CD4-positive, alpha-beta T cell treated with Interleukin-6 for 4 hours (primary cell): ENCODE data around the gene KRABD2.
"Not testable (repeated sequence)": the region's sequence is repeated elsewhere in the genome, so short reads cannot be mapped to it uniquely, and the experiment has no call there.

Experiments
- DNase-seq: peaks from one replicate; pipeline ENCODE4 v3.0.0-alpha.2; 2020; ENCODE audit warnings: mixed read lengths

KRABD2 gene

DNA sequence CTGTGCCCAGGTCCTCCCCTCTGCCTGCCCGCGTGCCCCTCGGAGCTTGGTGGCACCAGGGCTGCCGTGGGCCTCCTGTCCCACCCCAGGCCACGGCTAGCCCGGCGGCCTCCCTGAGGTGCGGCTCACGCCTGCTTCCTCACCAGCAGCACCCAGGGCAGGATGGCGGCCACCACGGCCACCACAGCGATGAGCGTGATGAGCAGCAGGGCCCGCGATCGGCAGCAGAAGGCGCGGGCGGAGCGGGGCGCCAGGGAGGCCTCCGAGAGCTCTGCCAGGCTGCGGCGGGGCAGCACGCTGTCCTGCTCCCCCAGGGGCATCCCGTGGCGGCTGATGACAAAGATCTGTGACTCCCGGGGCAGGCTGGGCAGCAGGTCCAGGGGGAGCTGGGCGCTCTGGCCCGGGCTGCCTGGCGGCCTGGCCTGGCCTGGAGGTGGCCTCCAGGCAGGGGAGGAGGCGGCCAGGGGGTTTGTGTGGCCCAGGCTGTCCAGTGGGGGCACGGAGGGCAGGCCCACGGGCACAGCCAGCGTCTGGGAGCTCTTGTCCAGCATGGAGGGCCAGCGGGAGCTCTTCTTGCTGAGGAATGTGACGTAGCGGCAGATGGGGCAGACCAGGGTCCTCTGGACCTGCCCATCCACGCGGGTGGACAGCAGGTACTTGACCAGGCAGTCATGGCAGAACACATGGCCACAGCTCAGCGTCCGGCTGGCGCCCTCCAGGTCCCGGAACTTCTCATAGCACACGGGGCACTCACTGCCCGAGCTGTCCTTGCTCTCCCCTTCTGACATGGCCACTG, 16.4 kb upstream of the KRABD2 start:
- DNase-seq = no peak

DNA sequence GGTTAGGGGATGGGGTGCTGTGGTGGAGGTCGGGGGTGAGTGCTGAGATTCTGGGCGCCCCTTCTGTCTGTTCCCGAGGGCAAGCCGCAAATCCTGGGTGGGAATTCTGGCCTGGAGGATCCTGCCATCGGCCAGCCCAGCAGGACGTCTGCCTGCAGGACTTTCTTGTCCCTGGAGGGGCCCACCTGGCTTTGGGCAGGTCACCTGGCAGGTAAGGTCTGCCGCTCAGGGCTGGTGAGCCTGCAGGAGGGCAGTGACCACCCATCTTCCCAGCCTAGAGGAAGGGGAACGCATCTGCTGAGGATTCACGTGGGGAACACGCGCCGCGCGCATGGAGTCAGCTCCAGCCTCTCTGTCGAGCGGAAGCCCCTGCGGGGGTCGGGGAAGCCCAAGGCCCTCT, 15.8 kb upstream of the KRABD2 start:
- no peak for DNase-seq

DNA sequence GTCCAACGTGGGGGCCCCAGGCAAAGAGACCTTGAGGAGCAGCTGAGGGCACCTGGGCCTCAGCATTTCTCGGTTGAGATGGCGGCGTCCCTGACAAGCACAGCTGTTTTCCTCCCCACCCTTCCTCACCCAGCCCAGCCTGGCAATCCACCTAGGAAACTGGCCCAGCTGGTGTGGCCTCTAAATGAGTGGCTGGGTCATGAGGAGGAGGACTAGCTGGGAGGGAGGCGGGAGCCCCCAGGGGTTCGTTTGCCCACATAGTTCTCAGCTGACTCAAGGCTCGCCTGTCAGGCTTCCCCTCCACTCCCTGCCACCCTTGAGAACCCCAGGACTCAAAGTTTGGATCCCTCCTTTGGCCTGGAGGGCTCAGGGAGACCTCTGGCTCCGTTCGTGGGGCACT, 15.2 kb upstream of the KRABD2 start:
- no peak for DNase-seq

DNA sequence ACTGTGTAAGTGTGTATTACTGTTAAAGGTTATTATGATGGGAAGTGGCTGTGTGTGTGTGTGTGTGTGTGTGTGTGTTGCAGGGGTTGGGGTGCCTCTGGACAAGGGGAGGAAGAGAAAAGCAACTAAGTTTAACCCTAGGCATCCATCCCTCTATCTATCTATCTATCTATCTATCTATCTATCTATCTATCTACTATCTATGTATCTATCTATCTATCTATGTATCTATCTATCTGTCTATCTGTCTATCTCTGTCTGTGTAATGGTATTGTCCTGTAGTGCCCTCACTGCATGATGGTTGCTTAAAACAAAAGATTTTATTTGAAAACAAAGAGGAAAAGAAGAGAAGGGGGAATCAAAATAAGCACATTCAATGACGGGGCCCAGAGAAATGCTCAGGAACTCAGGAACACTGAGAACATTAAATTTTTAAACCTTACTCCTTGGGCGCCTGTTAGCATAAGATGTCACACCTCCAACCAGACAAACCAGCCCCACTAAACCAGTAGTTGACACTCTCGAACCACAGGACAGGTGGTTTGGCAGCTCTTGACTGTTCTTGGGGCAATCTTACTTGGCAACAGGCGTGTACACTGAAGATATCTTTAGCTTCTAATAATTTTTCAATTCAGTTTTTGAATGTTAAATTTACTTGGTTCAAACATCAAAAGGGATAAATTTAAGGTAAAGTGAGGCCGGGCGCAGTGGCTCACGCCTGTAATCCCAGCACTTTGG, 11.6 kb upstream of the KRABD2 start:
- DNase-seq = no peak

DNA sequence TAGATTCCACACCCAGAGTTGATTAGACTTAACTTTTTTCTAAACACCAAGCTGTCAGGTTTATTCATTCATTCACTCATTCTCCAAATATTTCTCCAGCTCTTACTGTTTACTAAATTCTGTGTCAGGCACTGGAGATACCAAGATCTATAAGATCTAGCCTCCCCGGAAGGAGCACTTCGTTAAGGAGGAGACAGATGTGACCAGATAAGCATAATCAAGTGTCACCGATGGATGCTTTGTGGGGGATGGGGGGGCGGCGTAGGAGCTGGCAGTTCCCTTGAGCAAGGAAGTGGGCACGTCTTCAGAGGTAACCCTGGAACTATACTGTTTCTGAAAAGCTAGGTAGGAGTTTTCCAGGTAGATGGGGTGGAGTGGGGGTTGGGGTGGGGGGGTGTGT, 10.3 kb upstream of the KRABD2 start:
- no peak for DNase-seq

DNA sequence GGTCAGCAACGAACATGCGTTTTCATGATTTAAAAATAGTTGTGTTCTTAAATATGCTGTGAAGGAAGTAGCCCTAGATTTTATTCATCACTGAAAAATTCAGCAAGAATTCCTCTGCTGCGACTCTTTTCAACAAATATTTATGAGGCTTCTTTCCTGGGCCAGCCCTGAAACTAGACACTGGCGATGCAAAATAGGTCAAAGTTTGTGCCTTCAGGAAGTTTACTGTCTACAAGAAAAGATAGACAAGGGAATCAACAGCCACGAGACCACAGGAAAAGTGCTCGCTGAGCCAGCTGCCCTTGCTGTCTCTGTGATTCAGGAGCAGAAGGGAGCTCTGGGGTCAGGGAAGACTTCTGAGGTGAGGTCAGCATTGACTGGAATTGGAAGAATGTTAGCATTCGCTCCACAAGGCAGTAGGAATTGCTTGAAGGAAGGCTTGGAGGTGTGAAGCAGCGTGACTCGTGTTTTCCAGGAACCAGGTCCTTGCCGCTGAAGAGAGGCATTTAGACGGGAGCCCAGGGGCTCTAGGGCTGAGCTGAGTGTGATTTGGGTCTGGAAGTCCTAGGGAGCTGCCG, 8.4 kb upstream of the KRABD2 start:
- DNase-seq = no peak

DNA sequence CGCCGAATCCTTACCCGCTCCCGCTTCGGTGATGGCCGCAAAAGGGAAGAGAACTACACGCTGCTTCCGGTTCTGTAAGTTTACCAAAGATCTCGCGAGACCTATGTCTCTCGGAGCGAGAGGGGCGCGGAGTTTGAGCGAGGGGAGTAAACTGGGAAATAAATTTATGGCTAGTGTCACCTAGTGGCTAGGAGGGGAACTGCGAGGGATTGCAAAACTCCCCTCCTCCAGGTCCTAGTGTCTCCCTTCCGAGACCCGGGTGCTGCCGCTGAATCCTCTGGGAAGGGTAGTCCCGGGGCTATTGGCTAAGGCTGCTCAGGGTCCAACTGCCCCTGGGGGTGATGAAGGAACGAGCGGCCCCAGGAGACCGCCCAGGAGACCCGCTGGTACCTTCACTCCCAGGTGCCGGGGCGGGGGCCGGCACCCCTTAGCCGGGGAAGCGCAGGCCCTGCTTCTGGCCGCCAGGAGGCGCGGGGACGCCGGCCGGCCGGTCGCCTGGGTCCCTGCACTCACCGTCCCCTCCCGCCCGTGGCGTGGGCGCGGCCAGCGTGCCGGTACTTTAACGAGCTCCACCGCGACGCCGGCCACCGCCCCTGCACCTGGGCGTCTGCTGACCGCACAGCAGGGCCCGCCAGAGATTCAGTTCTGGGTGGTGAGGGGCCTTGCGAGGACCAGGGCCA, 6.8 kb upstream of the KRABD2 start, which contains the start of gene RPL26:
TSS of gene RPL26 (minus strand) at position 51 of the 680 bp plus-strand sequence. CDS start 883 bp downstream, outside the sequence.
- DNase-seq = peak; percentile 95

DNA sequence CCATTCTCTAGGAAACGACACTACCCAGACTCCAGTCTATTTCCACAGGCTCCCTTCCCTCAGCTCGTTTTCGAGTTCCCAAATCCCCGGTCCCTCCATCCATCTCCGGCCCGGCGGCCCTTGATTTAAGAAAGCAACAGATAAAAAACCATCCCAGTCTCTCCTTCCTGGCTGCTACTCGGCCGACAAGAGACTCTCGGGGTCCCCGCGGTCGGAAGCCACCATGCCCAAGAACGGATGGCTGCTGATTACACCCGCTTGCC, 6.3 kb upstream of the KRABD2 start:
- DNase-seq = no peak

DNA sequence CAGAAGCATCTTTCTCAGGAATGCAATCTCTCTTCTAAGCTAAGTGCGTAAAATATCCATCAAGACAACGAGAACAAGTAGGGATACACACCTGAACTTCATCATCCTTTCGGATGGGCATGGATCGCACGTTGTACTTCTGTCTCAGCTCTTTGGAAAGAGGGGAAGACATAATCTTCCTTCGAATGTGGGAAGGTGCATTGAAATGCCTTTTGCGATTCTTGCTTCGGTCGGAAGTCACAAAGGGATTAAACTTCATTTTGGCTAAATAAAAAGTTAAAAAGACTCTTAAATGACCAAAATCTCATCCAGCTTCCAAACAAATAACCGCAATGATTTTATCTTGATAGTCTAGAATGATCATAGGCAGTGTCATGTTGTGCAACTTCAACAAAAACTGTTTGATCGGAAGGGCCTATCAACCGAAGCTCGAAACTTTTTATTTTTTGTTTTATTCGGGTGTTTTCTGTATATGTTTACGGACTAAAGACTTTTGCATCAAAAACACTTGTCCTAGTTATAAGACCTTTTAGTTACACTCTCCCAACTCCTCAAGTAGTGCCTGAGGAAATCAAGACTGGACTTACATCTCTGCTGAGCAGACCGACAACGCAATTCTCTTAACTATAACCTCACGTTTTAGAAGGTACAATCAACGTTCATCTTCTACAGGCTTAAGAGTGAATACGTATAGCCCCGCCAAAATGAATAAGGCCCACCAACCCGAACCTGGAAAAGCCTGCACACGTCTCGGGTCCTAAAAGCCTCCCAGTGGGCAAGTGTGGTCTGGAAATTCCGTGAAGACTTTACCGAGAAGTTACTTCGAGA, 5.8 kb upstream of the KRABD2 start:
- DNase-seq = no peak

DNA sequence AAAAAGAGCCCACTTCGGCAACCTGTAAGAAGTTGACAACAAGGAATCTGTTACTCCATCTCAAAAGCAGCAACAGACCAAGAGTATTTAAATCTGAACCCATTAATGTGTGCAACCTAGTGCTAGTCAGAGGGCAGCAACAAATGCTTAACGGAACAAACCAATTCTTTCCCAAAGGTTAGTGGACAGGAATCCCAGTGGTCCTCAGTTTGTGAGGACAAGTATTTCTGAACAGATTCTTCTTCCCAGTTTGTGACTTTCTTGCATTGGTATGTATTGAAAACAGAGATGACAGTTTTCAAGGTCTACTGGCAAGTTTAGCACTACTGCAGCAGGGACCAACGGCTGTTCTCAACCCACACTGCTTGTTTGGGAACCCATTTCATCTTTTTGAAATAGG, 3.5 kb upstream of the KRABD2 start:
- no peak for DNase-seq

DNA sequence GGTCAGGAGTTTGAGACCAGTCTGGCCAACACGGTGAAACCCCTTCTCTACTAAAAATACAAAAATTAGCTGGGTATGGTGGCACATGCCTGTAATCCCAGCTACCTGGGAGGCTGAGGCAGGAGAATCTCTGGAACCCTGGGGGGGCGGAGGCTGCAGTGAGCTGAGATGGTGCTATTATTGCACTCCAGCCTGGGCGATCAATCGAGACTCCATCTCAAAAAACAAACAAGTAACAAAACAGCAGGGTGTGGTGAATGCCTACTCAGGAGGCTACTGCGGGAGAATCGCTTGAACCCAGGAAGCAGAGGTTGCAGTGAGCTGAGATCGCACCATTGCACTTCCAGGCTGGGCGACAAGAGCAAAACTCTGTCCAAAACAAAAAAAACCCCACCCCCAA, 1.6 kb upstream of the KRABD2 start:
- not testable (repeated sequence) for DNase-seq

DNA sequence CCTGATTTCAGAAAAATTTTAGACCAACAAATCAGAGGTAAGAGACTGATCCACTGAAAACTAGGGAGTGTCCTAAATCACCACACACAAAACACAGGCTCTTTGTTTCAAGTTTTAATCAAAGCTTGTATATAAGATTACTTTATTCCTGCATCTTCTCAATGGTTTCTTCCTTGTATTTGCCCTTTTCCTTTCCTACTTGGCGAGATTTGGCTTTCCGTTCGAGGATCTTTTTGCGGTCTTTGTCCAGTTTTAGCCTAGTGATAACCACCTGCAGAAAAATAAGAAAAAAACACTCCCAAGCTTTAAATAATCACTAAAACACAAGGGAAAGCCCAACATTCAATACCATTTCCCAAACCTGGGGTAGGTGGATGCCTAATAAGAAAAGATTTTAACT, 918 bp upstream of the KRABD2 start:
- no peak for DNase-seq

DNA sequence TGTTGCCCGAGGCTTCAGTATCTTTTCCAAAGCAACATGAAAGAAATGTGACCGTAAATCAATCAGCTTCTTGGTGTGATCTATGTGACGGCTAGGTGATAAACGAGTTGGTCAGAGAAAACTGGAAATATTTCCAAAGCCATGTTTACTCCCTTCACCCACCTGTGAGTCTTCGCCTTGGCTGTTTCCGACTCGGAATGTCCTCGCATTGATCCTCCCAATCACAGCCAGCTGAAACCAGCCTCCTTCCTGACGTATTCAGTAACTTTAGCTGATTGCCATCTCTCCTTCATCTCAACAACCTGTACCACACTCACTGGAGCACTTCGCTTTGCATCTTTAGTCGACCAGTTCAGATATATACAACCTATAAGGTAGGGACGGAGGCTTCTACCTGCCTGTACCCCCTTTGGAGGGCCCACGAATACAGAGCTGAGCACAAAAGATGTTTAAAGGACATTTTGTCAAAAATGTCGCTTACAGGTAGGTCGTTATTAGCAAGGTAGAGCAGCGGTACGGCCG, 705 bp downstream of the KRABD2 start:
- DNase-seq = no peak

DNA sequence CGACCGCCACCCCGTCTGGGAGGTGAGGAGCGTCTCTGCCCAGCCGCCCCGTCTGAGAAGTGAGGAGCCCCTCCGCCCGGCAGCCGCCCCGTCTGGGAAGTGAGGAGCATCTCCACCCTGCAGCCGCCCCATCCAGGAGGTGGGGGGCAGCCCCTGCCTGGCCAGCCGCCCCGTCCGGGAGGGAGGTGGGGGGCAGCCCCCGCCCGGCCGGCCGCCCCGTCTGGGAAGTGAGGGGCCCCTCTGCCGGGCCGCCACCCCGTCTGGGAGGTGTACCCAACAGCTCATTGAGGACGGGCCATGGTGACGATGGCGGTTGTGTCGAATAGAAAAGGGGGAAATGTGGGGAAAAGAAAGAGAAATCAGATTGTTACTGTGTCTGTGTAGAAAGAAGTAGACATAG, 2.6 kb downstream of the KRABD2 start:
- not testable (repeated sequence) for DNase-seq

DNA sequence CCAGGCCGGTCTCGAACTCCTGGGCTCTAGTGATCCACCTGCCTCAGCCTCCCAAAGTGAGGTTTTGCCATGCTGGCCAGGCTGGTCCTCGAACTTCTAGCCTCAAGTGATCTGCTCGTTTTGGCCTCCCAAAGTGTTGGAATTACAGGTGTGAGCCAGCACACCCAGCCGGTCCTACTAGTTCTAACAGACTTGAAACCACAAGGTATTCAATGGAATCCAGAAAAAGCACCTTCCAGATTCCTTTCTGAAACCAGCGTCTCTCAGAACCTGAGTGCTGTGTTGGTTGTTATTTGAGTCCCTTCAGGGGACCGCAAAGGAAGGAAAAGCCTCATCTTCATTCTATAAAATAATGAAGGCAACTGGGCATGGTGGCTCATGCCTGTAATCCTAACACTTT, 4.1 kb downstream of the KRABD2 start:
- DNase-seq = no peak

DNA sequence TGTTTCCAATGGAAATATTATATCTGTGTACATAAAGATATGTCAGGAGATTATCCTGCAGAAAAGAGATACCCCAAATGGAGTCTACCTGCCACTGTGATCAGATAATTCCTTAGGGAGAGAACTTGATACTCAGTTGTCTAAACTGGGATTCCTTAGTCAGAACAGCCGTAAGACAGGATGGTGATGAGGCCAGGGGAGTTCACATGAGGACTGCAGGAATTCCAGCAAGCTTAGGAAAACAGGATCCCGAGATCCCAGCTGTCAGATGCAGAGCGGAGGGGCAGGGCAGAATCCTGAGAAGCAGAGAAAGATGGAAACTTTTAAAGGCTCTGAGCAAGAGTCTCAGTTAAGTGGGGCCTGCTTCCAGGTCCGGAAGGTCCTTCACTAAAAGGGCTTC, 4.7 kb downstream of the KRABD2 start:
- no peak for DNase-seq

DNA sequence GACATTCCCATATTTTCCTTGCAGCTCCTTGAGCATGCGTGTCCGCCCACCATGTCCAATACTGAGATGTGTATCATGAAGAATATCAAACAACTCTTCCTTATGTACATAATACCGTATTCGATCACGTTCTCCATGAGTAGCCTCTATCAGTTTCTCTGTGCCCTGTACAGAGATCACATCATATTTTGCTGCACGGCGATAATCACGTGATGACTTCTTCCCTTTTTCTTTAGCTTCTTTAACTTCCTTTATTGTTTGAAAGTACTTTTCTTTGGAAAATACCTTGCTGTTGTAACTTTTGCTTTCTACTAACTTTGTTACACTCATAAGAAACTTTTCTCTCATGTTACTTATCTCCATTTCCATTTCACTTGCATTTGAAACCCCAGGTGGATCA, 6.6 kb downstream of the KRABD2 start:
- no peak for DNase-seq

DNA sequence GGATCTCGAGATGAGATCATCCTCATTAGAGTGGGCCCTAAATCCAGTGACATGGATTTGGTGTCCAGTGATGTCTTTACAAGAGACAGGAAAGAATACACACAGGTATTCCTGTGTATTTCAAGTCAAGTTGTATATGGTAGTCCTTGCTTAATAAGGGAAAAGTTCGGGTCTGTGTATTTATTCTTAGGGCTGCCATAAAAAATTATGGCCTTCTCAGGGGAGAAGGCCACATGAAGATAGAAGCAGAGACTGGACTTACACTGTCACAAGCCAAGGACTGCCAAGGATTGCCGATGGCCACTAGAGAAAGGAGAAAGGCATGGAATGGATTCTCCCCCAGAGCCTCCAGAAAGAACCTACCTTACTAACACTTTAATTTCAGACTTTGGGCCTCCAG, 8.3 kb downstream of the KRABD2 start:
- DNase-seq = no peak

DNA sequence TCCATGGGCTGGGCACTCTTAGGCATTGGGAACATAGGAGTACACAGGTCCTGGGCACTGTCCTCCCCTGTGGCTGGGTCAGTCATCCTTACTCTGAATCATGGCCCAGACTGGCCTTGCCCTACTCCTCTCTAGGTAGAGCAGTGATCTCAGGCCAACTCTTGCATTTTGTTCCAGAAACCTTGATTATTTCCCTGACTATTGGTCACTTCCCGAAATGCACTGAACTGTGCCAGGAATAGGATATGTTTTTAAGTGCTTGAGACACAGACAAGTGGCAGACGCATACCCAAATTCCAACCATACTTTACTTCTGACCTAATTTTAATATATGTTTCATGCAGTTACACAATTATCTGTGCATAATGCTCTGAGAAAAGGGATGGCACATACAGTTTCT, 10.3 kb downstream of the KRABD2 start:
- DNase-seq = no peak

DNA sequence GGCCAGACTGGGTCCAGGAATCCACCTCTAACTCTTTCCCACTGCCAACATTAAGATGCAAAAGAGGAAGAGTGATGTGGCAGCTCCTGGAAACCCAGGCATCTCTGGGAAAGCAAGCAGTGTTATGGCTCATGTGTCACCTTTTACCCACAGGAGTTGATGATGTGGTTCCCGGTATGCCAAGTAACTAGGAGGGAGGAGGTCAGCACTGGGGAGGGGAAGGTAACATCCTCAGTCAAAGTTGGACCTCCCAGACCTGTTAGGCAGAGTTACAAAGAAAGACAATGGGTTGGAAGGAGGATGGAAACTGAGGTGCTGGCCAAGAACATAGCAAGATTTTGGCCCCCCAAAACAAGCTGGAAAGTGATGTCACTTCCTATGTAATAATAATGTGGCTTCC, 11.4 kb downstream of the KRABD2 start:
- no peak for DNase-seq

DNA sequence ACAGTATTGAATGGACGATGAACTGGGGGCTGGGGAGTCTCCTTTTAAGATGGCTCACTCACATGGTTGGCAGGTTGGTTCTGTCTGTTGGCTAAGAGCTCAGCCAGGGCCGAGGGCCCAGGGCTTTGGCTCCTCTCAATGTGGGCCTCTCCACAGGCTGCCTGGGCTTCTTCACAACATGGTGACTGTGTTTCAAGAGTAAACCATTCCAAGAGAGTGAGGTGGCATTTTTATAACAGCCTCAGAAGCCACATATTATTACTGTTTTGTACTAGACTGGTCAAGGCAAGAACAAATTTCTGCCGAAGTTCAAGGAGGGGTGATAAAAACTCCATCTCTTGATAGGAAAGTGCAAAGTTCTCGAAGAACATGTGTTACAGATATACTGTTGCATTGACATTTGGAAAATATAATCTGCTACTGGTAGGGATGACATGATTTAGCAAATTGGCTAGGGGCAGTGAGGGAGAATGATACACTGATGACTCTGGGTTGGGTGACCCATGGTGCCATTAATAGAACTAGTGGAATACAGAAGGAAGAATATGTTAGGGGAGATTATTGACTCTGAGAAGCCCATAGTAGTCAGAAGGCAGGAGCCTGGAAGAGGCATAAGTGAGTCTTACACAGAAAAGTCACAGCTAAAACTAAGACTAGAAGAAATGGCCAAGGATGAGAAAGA, 13.7 kb downstream of the KRABD2 start:
- DNase-seq = no peak

DNA sequence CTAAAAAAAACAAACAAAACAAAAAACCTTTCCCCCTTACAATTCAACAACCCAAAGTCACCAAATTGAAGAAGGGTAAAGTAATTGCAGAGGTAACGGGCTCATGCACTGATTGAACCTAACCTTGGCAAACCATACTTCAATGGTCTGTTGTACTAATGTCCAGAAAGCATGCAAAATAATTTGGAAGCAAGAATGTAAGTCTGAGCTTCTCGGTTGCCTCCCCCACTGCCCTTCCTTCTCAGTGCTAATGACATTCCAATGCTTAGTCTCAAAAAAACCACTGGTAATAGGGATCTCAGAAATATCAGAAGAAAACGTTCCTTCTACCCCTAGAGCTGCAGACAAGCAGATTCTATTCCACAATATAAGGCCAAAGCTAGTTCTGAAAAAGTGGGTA, 15.8 kb downstream of the KRABD2 start:
- DNase-seq = no peak
